GM21825 (cell line): ENCODE measurements around the gene NME5.
"Not testable (repeated sequence)": the region's sequence is repeated elsewhere in the genome, so short reads cannot be mapped to it uniquely, and the experiment has no call there.

Experiments
- ATAC-seq: cut with Tn5 transposase; IDR thresholded peaks from one replicate; pipeline ENCODE4 v1.9.1; 2021; ENCODE audit warnings: mild to moderate bottlenecking, moderate library complexity; ENCODE audit not compliant: unreplicated experiment

The NME5 gene, protein sequence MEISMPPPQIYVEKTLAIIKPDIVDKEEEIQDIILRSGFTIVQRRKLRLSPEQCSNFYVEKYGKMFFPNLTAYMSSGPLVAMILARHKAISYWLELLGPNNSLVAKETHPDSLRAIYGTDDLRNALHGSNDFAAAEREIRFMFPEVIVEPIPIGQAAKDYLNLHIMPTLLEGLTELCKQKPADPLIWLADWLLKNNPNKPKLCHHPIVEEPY

DNA sequence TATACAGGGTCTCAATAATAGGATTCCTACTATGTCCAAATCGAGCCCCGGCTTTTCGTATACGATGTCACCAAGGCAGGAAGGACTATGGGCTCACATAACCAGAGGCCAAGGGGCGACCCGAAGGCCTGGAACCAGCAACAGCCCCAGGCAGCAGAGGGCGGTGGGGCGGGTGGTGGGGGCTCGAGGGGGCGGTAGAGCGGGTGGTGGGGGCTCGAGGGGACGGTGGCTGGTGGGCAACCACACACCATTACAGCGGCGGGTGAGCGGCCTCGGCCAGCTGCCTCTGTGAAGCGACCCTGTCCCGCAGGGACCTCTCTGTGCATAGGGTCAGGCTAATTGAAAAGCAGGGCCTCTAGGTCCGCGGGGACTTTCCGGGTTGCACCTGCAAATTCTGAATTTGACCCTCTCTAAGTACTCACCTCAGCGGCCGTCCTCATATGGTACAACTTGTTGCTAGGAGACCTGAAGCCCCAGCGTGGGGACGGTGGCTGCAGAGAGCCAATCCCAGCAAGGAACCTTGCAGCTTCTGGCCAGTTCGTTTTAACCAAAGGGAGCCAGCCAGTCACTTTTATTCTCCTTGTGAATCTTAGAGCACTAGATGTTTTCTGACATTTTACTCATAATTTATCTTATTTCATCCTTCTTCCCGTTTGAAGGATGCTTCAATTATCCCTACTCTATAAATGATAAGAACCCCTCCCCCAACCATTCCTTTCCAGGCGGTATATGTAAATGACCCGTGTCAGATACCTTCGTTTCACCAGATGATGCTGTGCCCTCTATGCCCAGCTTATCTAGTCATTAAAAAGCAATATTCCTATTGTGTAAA, at the start of gene NME5:
Gene NME5, minus strand, starts transcription at position 480 of the 832 bp plus-strand sequence. CDS start 648 bp downstream, outside the sequence.
- no peak for ATAC-seq

DNA sequence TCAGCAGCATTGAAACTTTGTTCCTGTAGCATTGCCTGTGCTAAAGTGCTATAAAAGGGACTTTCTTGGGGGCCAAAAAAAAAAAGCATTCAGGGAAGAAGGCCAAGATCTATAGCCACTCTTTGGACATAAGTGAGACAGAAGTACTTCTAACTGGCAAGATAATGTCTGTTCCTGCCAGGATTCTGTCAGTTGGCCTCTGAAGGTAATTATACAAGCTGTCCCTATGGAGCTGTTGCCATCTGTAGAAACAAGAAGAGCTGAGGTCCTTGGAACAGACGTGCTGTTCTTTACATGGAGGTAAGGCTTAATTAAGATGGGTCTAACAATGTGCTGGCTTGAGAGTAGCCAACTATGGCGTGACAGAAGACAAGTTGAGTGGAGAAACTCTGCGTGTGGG, 49.4 kb upstream of the NME5 start:
- ATAC-seq, result no peak

DNA sequence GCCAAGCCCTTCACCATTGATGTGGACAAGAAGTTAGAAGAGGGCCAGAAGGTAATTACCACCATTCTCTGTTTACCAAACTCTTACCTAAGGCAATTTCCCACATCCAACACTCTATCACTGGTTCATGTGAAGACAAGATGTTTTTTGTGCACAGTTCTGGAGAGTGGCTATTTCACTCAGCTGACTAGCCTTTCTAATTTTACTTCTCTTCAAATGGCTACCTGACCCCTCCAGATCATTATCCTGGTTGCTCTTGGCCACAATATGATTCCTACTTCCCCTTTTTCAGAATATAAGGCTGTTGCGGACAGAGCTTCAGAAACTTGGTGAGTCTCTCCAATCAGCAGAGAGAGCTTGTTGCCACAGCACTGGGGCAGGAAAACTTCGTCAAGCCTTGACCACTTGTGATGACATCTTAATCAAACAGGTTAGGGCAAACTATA, 46.8 kb upstream of the NME5 start:
- no peak for ATAC-seq

DNA sequence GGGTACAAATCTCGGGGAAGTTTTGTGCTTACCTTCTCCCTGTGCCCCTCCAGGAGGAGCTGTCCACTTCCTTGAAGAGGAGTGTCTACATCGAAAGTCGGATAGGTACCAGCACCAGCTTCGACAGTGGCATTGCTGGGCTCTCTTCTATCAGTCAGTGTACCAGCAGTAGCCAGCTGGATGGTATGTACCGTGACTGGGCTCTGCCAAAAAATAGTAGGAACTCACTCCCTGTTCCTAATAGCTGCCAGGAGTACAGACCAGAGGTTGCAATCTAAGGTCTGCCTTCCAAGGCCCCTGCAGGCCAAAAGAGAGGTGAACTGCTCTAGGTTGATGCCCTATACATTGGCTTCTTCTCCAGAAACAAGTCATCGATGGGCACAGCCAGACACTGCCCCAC, 43.6 kb upstream of the NME5 start:
- no peak for ATAC-seq

DNA sequence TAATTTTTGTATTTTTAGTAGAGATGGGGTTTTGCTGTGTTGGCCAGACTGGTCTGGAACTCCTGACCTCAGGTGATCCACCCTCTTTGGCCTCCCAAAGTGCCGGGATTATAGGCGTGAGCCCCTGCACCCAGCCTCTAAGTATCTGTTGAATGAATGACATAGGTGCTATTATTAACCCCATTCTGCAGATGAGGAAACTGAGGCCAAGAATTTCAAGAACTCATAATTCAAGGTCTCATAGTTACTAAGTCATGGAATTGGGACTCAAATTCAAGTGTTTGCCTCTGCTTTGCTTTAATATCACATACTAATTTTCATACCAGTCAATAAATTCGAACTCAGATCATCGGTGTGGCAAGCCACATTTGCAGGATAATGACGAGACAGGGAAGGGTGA, 41.6 kb upstream of the NME5 start:
- ATAC-seq, result no peak

DNA sequence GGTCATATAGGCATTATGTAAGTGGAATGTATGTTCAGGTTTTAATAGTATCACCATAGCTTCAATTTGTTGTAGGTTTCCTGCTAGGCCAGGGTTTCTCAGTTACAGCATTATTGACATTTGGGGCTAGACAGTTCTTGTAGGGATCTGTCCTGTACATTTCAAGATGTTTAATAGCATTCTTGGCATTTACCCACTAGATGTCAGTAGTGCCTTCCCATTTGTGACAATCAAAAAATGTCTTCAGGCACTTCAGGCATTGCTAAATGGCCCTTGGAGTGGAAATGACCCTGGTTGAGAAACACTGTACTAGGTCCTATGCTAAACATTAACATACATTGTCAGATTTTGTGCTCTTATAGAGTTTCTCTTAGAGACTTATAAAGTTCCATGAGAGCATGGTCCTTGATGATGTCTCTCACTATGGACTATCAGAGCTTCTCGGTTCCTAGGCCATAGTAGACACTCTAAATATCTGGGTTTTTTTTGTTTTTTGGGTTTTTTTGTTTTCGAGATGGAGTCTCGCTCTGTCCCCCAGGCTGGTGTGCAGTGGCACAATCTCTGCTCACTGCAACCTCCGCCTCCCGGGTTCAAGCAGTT, 41.1 kb upstream of the NME5 start:
- no peak for ATAC-seq

DNA sequence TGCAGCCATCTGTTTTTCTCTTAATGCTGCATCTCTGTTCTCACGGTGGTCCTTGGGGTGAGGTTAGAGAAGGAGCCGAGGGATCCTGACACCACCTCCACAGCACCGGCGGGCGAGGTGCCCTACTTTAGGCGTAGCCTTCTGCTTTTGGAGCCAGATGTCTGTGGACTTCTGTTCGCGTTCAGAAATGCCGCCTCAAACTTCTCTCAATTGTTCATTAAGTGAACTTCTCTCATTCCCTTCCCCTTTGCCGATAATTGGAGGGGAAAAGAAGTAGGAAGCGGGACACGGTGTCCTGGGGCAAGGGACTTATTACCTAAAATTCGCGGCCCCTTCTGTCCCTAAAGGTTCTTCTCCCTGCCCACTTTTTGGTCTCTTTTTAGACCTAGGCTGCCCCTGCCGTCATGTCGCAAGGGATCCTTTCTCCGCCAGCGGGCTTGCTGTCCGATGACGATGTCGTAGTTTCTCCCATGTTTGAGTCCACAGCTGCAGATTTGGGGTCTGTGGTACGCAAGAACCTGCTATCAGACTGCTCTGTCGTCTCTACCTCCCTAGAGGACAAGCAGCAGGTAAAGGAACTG, 40.1 kb upstream of the NME5 start:
- no peak for ATAC-seq

DNA sequence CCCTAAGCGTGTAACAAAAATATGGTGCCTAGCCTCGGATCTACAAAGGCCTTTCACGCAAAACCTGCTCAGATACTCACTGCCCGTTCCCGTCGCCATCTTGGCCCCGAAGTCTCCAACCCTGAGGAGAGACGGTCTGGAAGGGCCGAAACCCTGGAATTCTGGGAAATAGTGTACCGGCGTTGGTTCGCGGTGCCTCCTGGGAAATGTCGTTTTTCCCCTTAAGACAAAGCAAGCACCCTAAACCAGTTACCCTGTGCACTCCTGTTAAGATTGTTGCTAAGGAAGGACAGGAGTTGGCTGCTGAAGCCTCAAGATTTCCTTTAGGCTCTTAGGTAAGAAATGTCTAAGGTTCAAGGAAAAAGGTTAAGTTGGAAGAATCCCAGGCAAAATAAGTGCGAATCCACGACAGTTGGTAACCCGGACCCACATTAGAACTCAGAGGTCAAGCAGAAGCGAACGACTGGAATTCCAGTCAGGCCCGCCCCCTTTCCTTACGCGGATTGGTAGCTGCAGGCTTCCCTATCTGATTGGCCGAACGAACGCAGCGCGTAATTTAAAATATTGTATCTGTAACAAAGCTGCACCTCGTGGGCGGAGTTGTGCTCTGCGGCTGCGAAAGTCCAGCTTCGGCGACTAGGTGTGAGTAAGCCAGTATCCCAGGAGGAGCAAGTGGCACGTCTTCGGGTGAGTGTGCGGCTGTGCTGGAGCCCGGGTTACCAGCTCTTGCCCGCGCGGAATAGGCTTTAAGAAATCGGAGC, 39.5 kb upstream of the NME5 start, which contains the start of the genes BRD8 and KIF20A:
Gene BRD8, minus strand, starts transcription at position 115 of the 761 bp plus-strand sequence. Its CDS starts 16 bp downstream, at position 99.
Gene KIF20A, plus strand, starts transcription at position 597 of the 761 bp plus-strand sequence. CDS start 569 bp downstream, outside the sequence.
- ATAC-seq, result peak; percentile 77

DNA sequence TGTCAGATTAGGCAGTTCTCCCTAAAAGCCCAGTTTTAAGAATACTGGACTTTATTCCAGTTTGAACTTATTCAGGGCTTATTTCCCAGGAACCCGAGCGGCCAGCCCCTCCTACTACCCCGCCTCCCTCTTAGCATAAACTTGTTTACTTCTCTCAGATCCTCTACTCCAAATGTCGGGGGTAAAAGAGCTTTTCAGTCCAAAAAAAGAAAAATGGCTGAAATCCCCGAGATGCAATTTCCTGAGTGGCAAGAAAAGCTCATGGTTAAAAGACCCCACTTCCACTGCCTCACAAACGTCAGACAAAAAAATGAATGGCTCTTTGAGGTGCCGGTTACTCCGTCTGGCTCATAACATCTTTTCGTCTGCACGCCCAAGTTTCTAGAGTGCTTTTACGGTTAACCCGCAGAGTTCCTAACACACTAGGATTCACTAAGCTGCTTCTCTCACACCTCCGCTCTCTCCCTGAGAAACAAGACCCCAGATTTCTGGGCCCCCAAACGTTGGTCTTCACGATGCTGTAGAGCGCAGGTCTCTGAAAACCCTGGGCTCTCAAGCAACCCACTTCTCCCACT, 38.8 kb upstream of the NME5 start:
- ATAC-seq, result no peak

DNA sequence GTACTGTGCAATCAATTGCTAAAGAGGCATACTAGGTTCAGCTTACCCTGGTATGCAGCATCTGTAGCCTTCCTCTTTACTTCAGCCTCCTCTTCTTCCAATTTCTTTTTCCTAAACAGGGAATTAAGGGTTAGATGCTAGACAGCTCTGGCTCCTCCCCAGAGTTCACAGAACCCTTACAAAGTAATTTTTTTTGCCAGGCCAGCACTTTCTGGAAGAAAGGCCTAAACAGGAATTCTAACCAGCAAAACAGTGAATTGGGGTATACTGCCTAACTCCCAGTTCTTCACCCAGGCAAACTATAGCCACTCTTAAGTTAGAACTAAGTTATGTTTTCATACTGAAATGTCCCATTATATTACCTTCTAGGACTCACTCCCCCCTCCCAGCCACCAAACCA, 31.1 kb upstream of the NME5 start:
- ATAC-seq, result no peak

DNA sequence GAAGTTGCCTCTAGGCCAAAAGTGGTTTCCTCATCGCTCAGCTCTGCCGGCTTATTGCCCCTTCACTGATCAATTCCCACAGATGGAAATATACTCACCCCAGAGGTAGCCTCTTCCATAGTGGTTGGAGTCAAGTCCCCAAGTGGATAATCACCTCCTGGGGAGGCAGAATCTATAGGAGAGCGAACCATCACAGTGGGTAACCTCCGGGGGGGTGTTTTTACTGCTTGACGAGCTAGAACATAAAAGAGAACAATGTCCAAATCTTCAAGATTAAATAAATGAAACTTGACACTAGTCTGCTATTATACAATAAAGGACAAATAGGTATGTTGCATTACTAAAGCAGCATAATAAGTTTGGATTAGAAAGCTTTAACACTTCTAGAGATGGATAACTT, 29.9 kb upstream of the NME5 start:
- ATAC-seq, result no peak

DNA sequence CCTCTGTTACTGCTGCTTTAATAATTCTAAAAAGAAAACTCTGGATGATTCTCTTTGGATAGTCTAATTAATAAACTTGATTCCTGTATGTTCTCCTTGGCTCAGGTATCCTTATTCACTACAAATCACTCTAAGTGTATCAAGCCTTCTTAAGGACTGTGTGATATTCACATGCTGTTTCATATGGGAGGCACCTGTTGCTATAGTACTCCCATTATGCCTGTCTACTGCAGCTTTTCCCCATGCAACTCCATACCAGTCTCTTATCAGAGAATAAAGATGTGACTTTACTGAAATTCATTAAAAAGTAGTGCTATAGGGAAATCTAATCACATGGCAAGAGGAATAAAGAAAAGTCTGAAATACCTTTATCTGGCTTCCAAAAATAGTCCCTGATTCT, 24.5 kb upstream of the NME5 start:
- ATAC-seq, result no peak

DNA sequence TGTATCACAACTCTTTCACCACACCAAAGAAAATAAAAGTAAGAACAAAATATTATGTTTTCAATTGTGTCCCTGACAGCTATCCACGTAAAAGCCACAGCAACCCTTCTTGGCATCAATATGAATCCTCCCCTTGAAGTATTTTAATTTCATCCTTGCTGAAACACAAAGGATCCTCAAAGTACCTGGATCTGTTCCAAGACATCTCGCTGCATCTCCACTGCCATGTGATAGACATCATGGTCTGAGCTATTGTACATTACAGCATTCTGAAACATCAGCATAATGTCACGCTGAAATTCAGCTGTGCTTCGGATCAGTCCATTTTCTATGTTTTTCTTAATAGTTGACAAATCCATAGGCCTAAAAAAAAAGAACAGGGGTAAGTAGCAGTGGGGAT, 21.5 kb upstream of the NME5 start:
- ATAC-seq, result no peak

DNA sequence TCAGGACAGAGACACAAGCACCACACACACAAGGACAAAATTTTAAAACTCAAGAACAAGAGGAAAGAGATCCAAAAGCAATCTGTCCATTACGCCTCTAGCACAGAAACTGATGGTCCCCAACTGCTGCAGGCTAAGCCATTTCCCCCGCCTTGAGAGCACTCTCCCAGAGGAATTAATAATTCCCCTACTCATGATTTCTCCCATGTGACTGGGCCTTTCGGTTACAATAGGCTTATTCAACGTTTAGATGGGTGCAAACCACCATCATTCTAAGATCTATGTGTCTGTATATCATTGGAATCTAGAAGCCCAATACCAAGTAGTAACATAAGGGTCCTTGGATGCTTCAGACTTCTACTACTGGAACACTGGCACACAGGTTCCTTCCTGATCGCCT, 20.4 kb upstream of the NME5 start:
- ATAC-seq, result no peak

DNA sequence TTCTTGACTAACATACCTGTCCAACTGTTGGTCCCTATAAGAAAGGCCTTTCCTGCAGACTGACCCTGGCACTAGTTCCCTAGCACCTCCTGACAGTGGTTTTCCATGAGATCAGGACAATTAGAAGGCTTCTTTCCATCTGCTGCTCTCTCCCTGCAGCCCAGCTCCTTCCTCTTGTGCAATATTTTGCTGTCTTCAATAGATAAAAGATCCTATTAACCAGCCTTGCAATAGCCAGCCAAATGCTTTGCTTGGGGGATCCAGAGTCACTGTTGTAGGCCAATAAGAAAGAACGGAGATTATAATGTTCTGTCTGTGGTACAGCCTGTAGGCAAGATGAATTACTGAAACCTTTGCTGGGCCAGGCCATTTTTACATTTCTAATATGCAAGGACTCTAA, 18.4 kb upstream of the NME5 start:
- ATAC-seq, result no peak

DNA sequence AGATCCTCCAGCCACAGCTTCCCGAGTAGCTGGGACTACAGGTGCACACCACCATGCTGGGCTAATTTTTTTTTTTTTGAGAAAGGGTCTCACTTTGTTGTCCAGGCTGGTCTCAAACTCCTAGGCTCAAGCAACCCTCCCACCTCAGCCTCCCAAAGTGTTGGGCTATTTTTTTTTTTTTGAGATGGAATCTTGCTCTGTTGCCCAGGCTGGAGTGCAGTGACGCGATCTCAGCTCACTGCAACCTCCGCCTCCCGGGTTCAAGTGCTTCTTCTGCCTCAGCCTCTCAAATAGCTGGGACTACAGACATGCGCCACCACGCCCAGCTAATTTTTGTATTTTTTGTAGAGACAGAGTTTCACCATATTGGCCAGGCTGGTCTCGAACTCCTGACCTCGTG, 16.7 kb upstream of the NME5 start:
- ATAC-seq, result not testable (repeated sequence)

DNA sequence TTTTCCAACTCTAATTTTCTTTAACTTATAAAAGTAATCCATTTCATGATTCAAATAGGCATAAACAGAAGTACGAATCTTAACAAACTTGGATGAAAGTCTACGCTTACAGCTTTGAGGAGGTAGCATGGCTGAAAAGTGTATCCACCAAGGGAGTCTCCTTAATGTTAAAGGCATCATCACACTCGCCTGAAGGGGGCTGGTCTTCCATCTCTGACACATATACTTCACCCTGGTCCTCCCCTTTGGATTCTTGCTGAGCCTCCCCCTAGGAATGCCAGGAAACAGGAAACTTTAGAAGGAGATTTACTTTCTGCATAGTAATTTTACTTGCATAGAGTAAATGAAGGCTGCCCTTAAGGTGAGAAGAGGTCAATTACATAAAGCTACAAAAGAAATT, 10.3 kb upstream of the NME5 start:
- ATAC-seq, result no peak

DNA sequence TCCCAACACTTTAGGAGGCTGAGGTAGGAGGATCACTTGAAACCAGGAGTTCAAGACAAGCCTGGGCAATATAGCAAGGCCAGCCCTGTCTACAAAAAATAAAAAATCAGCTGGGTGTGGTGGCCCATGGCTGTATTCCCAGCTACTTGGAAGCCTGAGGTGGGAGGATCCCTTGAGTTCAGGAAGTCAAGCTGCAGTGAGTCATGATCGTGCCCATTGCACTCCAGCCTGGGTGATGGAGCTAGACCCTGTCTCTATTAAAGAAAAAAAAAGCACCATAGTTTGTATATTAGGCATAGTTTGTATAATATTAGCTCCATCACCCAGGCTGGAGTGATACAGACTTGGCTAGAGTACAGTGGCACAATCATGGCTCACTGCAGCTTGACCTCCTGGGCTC, 9.6 kb upstream of the NME5 start:
- ATAC-seq, result no peak

DNA sequence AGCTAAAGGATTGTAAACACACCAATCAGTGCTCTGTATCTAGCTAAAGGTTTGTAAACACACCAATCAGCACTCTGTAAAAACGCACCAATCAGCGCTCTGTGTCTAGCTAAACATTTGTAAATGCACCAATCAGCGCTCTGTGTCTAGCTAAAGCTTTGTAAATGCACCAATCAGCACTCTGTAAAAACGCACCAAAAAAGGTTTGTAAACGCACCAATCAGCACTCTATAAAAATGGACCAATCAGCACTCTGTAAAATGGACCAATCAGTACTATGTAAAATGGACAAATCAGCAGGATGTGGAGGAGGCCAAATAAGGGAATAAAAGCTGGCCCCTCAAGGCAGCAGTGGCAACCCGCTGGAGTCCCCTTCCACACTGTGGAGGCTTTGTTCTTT, 4.3 kb upstream of the NME5 start:
- not testable (repeated sequence) for ATAC-seq

DNA sequence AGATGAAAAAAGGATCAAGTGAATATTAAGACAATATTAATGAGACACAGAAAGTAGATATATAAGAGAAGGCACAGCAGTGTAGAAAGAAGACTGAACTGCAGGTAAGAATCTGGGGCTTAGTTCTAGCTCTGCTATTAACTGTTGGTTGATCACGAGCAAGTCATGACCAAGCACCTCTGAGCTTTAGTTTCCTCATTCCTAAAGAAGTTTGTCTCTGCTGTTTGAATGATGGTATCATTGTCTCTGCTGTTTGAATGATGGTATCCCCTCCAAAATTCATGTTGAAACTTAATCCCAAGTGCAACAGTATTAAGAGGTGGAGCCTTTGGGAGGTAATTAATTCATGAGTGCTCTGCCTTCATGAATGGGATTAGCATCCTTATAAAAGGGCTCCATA, 2.5 kb upstream of the NME5 start:
- ATAC-seq, result no peak
